GM19395 (cell line): ENCODE measurements around the gene TACC2.
"Not testable (repeated sequence)": the region's sequence is repeated elsewhere in the genome, so short reads cannot be mapped to it uniquely, and the experiment has no call there.

ENCODE experiments used
- ATAC-seq: cut with Tn5 transposase; IDR thresholded peaks from one replicate; pipeline ENCODE4 v1.9.1; 2021; ENCODE audit warnings: mild to moderate bottlenecking, moderate library complexity; ENCODE audit not compliant: unreplicated experiment

Gene TACC2

GRCh38 chr10:121976607-121977006 lies 12.4 kb upstream of the TACC2 start:
- ATAC-seq = no peak

- no peak for ATAC-seq
Measured at GRCh38 chr10:121978511-121978910, 10.5 kb upstream of the TACC2 start.

GRCh38 chr10:121981346-121981745 lies 7.6 kb upstream of the TACC2 start:
- ATAC-seq = no peak

DNA sequence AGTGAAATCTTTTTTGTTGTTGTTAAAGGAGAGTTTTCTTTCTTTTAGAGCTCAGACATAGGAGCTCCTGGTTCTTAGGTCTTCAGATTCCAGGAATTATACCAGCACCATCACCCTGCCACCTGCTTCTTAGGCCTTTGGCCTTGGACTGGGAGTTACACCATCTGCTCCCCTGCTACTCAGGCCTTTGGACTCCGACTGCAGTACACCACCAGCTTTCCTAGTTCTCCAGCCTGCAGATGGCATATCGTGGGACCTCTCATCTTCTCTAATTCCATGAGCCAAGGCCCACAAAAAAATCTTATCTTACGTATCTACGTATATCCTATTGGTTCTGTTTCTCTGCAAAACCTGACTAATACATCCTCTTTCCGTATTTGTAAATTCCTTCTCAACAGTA lies 5.1 kb upstream of the TACC2 start:
- ATAC-seq = no peak

GRCh38 chr10:121984463-121984862 lies 4.5 kb upstream of the TACC2 start:
- no peak for ATAC-seq

DNA sequence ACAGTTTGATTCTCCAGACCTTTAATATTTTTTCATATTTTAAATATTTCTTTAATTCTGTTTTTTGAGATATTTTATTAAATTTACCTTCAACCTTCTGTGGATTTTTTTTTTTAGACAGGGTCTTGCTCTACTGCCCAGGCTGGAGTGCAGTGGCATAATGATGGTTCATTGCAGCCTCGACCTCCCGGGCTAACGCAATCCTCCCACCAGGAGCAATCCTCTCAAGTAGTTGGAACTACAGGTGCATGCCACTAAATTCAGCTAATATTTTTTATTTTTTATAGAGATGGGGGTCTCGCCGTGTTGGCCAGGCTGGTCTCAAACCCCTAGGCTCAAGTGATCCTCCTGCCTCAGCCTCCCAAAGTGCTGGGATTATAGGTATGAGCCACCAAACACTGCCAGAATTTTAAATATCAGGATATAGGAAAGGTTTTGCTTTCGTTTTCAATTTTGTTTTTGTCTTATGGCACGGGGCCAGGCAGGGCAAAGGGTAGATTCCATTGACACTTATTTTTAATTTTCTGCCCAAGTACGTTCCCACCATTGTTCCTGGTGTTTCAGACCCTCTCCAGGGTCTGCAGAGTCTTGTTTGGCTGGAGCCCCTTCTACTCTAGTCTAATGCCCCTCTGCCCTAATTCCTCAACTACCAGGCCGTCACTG lies 1.2 kb downstream of the TACC2 start:
- no peak for ATAC-seq

DNA sequence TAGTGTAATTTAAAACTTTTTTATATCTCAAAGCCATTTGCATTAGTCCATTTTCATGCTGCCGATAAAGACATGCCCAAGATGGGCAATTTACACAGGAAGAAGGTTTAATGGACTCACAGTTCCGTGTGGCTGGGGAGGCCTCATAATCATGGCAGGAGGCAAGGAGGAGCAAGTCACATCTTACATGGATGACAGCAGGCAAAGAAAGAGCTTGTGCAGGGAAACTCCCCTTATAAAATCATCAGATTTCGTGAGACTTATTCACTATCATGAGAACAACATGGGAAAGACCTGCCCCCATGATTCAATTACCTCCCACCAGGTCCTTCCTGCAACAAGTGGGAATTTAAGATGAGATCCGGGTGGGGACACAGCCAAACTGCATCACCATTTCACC lies 2.8 kb downstream of the TACC2 start:
- ATAC-seq = not testable (repeated sequence)

DNA sequence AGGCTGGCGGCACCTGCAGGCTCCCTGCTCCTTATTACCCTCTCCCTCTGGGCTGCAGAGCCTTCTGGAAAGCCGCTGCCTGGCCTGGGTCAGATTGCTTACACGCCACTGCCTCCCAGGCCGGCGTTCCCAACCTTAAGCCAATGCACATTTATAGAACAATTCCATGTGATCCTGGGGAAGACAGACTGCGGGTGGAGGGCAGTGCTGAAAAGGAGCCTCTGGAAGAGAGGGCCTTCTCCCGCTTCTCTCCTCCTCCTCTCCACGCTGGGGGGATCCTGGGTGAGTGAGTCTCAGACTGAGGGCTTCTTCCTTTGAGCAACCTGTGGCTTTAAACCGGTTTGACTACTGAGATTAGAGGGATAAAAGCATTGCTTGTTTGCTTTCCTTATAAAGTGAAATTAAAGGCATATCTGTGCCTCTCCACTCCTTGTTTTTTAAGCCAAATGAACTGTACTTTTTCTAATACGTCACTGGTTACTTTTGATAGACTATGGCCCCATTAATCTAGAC lies 5.5 kb downstream of the TACC2 start:
- no peak for ATAC-seq

GRCh38 chr10:121998462-121998861 lies 9.5 kb downstream of the TACC2 start:
- no peak for ATAC-seq

DNA sequence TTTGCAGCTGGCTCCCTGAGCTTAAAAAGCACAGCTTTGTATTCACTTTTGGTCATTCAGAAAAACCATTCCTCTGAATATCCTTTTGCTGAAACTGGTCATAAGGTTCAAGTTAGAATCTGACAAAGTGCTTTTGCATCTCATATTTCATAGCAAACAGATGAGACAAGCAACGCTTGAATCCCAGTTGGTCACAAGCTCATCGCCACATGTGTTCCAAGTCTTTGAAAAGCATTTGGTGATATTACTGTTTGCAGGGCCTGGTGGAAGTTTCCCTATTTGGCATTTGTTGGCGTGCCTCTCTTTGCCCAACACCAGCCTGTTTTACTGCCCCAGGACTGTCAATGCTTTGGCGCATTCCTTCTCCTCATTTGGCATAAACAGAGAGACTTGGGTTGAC lies 10.3 kb downstream of the TACC2 start:
- ATAC-seq = no peak

DNA sequence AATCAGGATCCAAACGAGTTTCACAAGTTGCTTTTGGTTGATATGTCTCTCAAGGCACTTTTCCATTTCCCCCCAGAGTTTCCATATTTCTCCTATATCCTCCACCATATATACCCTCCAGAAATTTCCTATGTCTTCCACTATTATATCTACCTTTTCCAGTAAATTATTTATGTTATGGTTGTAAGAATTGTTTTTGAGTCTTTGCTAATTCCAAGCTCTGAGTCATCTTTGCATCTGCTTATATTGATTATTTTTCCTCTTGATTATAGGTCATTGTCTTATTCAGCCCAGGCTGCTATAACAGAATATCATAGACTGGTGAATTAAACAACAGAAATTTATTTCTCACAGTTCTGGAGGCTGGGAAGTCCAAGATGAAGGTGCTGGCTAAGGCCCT lies 12.7 kb downstream of the TACC2 start:
- ATAC-seq = no peak

DNA sequence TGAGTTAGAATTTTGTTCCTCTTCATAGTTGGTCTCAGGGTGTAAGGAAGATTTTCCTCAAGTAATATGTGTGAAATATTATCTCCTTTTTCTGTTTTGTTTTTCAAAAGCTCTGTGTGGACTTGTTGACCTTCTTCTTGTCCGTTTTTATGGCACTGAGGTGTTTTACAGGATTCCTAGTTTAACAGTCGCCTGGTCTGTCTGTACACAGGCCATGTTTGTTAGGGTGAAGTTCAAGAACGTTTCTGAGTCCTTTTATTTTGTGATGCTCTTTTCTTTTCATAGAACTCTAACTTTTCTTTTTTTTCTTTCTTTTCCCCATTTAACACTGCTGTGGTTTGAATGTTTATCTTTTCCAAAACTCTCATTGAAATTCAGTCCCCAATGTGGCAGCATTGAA lies 18.5 kb downstream of the TACC2 start:
- no peak for ATAC-seq

DNA sequence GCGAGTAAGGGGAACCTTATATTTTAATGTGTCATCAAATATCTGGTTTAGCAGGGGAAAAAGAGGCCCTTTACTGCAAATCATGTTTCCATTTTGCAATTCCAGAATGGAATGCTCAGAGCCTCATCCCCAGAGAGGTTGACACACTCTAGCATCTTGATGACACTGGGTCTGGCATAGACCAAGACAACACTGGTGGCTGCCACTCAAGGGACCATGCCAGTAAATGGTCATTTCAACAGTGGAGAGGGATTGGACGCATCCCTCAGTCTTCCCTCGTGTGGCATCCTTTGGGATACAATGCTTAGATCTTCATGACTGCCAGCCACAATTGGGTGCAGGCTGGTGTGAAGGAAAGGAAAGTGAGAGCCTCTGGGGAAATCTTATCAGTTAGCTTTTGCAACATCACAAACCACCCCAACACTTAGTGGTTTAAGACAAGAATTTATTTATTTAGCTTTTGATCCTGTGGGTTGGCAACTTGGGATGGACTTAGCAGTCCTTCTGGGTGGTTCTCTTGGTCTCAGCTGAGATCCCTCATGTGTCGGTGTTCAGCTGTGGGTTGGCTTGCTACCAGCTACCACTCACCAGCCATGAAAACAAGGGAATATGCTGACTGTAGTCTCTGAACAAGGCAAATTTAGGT lies 21.6 kb downstream of the TACC2 start:
- no peak for ATAC-seq

DNA sequence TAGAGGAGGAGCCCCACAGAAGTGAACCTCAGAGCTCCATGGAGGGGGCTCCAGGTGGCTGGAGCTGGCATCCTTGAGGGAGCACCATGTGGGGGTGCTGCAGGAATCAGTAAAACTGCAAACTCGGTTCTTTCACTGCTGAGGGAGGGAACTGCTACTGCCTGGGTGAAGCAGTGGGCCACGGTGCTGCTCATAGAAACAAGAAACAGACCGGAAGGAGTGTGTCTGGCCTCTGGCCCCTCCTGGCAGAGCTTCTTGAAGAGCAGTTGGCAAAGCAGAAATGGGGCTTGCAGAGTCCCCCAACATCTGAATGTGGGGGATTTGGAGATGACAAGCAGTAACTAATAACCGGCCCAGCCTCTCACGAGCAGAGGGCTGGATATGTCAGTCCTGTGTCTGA lies 23.8 kb downstream of the TACC2 start:
- ATAC-seq = no peak

GRCh38 chr10:122013311-122013780 lies 24.4 kb downstream of the TACC2 start:
- no peak for ATAC-seq

GRCh38 chr10:122014652-122015248 lies 25.8 kb downstream of the TACC2 start:
- ATAC-seq = no peak

DNA sequence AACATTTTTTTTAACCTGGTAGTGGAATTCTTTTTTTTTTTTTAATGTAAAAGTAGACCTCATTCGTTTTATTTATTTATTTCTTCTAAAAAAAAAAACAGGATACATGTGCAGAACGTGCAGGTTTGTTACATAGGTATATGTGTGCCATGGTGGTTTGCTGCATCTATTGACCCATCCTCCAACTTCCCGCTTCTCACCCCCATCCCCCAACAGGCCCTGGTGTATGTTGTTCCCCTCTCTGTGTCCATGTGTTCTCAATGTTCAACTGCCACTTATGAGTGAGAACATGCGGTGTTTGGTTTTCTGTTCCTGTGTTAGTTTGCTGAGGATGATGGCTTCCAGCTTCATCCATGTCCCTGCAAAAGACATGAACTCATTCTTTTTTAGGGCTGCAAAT lies 29.0 kb downstream of the TACC2 start:
- ATAC-seq = not testable (repeated sequence)

DNA sequence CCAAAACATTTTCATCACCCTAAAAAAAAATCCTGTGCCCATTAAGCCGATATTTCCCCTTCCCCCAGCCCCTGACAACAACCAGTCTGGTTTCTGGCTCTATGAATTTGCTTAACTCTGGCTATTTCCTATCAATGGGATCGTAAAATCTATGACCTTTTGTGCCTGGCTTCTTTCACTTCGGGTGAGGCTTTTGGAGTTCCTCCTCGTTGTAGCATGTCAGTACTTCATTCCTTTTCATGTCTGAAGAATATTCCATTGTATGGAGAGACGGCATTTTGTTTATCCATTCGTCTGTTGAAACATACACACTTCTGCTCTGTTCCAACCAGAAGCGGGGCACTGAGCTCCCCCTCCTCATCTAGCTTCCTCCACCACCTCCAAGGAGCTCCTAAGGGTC lies 29.5 kb downstream of the TACC2 start:
- ATAC-seq = no peak

DNA sequence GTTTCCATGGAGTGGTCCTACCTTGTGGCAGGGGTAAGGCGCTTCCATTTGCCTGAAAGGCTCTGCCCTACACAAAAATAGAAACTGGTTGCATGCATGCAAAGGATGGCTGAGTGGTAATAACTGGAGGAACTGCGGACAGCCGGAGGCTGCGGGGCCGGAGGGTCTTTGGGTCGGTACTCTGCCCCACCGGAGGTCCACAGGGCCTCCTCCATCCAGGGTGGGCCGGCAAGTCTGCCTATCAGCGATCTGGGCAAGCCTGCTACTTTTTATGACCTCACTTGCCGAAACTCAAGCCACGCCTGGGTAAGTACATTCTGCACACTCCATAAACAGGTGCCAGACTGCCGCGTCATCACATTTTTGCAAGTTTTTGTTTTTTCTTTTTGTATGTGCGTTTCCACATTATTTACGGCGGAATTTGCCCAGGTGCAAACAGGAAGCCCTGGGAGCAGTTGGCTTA lies 30.0 kb downstream of the TACC2 start:
- no peak for ATAC-seq

GRCh38 chr10:122019414-122019975 lies 30.5 kb downstream of the TACC2 start:
- ATAC-seq = no peak

- no peak for ATAC-seq
Measured at GRCh38 chr10:122020226-122020625, 31.3 kb downstream of the TACC2 start.

- ATAC-seq = no peak
Measured at GRCh38 chr10:122021379-122021778, 32.4 kb downstream of the TACC2 start.
